Keratinocyte (primary cell): ENCODE results near the gene SLC26A5. TPM values are rescaled to one million over a fixed set of nuclear protein-coding genes. Genes with fewer than 3 reads are reported as not detected.

Experiments used
- DNase-seq: peaks from one replicate; pipeline ENCODE4 v3.0.0-alpha.2; 2011; ENCODE audit warnings: low read depth, missing footprints, low spot score
- FAIRE-seq: peaks from 2 replicates; lab custom pipeline; 2011; peaks lifted over from hg19 to GRCh38; lab: Jason Lieb, UNC
- H2AFZ ChIP-seq: 2 replicates; pipeline ENCODE4 v1.6.0; 2012; ENCODE audit warnings: low read length, control low read depth, inconsistent platforms; ENCODE audit not compliant: control insufficient read depth
- H3K27ac ChIP-seq: 2 replicates; pipeline ENCODE4 v1.5.1; 2011; ENCODE audit warnings: low read length; ENCODE audit not compliant: control insufficient read depth, insufficient read depth
- H3K27me3 ChIP-seq: 3 replicates; pipeline ENCODE4 v1.6.0; 2011; ENCODE audit warnings: low read length; ENCODE audit not compliant: control insufficient read depth, insufficient read depth; ENCODE audit errors: extremely low read depth
- H3K36me3 ChIP-seq, 2 experiments: 2 replicates in 1 of 2; 3 replicates in 1 of 2; pipeline ENCODE4 v1.5.1; 2011; ENCODE audit warnings: low read length in 2 of 2, mild to moderate bottlenecking in 1 of 2; ENCODE audit not compliant: control insufficient read depth in 2 of 2, insufficient read depth in 2 of 2; ENCODE audit errors: extremely low read depth in 1 of 2
- H3K4me1 ChIP-seq: 3 replicates; pipeline ENCODE4 v1.5.1; 2011; ENCODE audit warnings: low read length; ENCODE audit not compliant: control insufficient read depth, insufficient read depth; ENCODE audit errors: extremely low read depth
- H3K4me2 ChIP-seq: 3 replicates; pipeline ENCODE4 v1.6.0; 2011; ENCODE audit warnings: low read depth, low read length; ENCODE audit not compliant: control insufficient read depth, insufficient read depth; ENCODE audit errors: extremely low read depth
- H3K4me3 ChIP-seq, 3 experiments: fragments of 200-600 bp in 1 of 3; sonication (generic) in 1 of 3; 2 replicates in 2 of 3; 3 replicates in 1 of 3; pipeline ENCODE4 v1.5.1; 2011 to 2016; ENCODE audit warnings: low read length in 3 of 3, mild to moderate bottlenecking in 3 of 3, control low read depth in 2 of 3, inconsistent platforms in 1 of 3, low read depth in 1 of 3, mixed read lengths in 1 of 3, mixed run types in 1 of 3, moderate library complexity in 1 of 3; ENCODE audit not compliant: control insufficient read depth in 2 of 3, insufficient read depth in 2 of 3; ENCODE audit errors: extremely low read depth in 1 of 3
- H3K79me2 ChIP-seq: 2 replicates; pipeline ENCODE4 v1.6.0; 2012; ENCODE audit warnings: low read length; ENCODE audit not compliant: control insufficient read depth, insufficient read depth
- H3K9ac ChIP-seq: 3 replicates; pipeline ENCODE4 v1.6.0; 2011; ENCODE audit warnings: low read length; ENCODE audit not compliant: control insufficient read depth, insufficient read depth; ENCODE audit errors: extremely low read depth
- H3K9me1 ChIP-seq: 3 replicates; pipeline ENCODE4 v1.6.0; 2011; ENCODE audit warnings: low read length; ENCODE audit not compliant: control insufficient read depth, insufficient read depth; ENCODE audit errors: extremely low read depth
- H3K9me3 ChIP-seq: 2 replicates; pipeline ENCODE4 v1.5.1; 2012; ENCODE audit warnings: low read depth, low read length; ENCODE audit not compliant: control insufficient read depth
- H4K20me1 ChIP-seq: 3 replicates; pipeline ENCODE4 v1.6.0; 2011; ENCODE audit warnings: low read length; ENCODE audit not compliant: control insufficient read depth, insufficient read depth; ENCODE audit errors: extremely low read depth
- EZH2 ChIP-seq: IDR thresholded peaks from one replicate; pipeline ENCODE4 v1.6.1; 2012; ENCODE audit warnings: inconsistent platforms, mild to moderate bottlenecking, low read length, moderate library complexity
- dilution Hi-C: fragments of 300-500 bp; cut with MboI; formaldehyde crosslinking; loops from one replicate; pipeline ENCODE4 v1.7.0; 2020; ENCODE audit warnings: low sequenced_read_pairs; ENCODE audit not compliant: extremely low pct_ligation_motif_present
- polyA plus RNA-seq, 5 experiments: library from polyadenylated mRNA; depleted of rRNA in 3 of 5; stranded (reverse) in 3 of 5; stranded (forward) in 1 of 5; unstranded in 1 of 5; fragments of >200 nt; gene quantifications; 1 replicate in 1 of 5; 2 replicates in 3 of 5; 3 replicates in 1 of 5; pipeline versions ENCODE4 v1.2.1 to v1.2.3, GENCODE V29; 2011 to 2012; ENCODE audit warnings: missing spikeins in 2 of 5, low read depth in 1 of 5, low replicate concordance in 1 of 5
- TF ChIP-seq, protein P1 (sequence below), 3 experiments: IDR thresholded peaks in 1 of 3; conservative IDR thresholded peaks in 1 of 3; optimal IDR thresholded peaks in 1 of 3; 2 replicates in 2 of 3; 3 replicates in 1 of 3; pipeline versions ENCODE3 to v1.5.1; 2011; ENCODE audit warnings: low read length in 3 of 3, mild to moderate bottlenecking in 3 of 3, moderate library complexity in 2 of 3, control low read depth in 1 of 3, inconsistent platforms in 1 of 3; ENCODE audit not compliant: insufficient read depth in 2 of 3; ENCODE audit errors: extremely low read depth in 1 of 3

The SLC26A5 gene
- polyA plus RNA-seq, 1 donor (not counting 4 experiments of a cell fraction or from before 2014, with no cell fraction given): not detected

DNA sequence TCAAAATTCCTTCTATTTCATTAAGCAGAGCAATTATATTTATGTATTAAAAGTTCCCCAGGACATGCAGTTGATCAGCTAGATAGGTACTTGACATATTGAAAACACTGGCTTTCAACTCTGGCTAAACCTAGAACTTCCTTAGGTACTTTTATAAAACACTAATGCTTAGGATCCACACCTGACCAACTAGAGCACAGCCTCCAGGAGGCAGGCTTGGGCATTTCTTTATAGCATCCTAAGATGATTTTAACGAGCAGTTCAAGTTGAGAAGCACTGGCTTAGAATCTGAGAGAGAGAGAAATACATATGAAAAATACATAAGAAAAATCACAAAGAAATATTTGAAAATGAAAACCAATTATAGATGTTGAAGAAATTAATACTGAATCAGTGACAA lies 20.8 kb downstream of the SLC26A5 start:
- no peak for DNase-seq
- no peak overlapping the region for H3K4me2 ChIP-seq
- H3K27ac ChIP-seq: no peak overlapping the region
- no peaks in the 10 kb centered on the region for H3K9me1 ChIP-seq
- H3K9me3 ChIP-seq: no peaks in the 10 kb centered on the region
- no peak overlapping the region for H2AFZ ChIP-seq
- H3K79me2 ChIP-seq: no peaks in the 10 kb centered on the region
- FAIRE-seq: no peak
- TF ChIP-seq, protein P1, sequence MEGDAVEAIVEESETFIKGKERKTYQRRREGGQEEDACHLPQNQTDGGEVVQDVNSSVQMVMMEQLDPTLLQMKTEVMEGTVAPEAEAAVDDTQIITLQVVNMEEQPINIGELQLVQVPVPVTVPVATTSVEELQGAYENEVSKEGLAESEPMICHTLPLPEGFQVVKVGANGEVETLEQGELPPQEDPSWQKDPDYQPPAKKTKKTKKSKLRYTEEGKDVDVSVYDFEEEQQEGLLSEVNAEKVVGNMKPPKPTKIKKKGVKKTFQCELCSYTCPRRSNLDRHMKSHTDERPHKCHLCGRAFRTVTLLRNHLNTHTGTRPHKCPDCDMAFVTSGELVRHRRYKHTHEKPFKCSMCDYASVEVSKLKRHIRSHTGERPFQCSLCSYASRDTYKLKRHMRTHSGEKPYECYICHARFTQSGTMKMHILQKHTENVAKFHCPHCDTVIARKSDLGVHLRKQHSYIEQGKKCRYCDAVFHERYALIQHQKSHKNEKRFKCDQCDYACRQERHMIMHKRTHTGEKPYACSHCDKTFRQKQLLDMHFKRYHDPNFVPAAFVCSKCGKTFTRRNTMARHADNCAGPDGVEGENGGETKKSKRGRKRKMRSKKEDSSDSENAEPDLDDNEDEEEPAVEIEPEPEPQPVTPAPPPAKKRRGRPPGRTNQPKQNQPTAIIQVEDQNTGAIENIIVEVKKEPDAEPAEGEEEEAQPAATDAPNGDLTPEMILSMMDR (optimal IDR thresholded peaks at IDR 0.05 in 1 of 3, IDR thresholded peaks at IDR 0.05 in 1 of 3, conservative IDR thresholded peaks at IDR 0.05 in 1 of 3; ENCODE audit: extremely low read depth in 1 of 3, insufficient read depth in 2 of 3, low read length in 3 of 3): no peak
- TF ChIP-seq EZH2: no peak
- no peak overlapping the region for H3K9ac ChIP-seq
- no peaks in the 10 kb centered on the region for H4K20me1 ChIP-seq
- dilution Hi-C loops: no loop called here
- no peaks in the 10 kb centered on the region for H3K36me3 ChIP-seq
- no peaks in the 10 kb centered on the region for H3K4me1 ChIP-seq
- H3K4me3 ChIP-seq: no peak overlapping the region
- H3K27me3 ChIP-seq: no peaks in the 10 kb centered on the region

DNA sequence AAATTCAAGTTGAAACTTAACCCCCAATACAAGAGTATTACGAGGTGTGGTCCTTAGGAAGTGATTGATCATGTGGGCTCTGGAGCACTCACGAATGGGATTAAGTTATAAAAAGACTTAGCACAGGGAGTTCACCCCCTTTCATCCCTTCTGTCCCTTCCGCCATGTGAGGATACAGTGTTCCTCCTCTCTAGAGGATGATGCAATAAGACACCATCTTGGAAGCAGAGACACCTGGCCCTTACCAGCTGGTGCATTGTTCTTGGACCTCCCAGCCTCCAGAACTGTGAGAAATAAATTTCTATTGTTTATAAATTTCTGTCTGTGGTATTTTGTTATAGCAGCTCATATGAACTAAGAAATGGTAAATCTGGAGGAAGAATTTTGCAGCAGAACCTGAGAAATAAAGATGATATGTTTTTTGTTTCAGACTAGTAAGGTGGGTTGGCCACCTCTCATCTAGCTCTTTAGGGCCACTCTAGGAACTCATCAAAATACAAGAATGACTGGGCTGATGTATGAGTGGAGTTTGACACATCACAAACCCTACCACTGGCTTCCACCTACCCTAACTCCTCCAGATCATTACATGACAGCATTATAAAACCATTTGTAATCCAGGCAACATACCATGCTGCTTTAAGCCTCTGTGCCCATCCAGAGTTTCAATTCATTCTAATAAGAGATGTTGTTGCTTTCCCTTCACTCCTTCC lies 22.4 kb downstream of the SLC26A5 start:
- no peaks in the 10 kb centered on the region for H3K79me2 ChIP-seq
- H3K9me1 ChIP-seq: no peaks in the 10 kb centered on the region
- no peak overlapping the region for H2AFZ ChIP-seq
- H3K36me3 ChIP-seq: no peaks in the 10 kb centered on the region
- DNase-seq (no peak), FAIRE-seq (no peak)
- dilution Hi-C loops: no loop called here
- no peak overlapping the region for H3K4me3 ChIP-seq
- H3K9me3 ChIP-seq: no peaks in the 10 kb centered on the region
- H3K9ac ChIP-seq: no peak overlapping the region
- no peak for TF ChIP-seq EZH2
- TF ChIP-seq, protein P1 (optimal IDR thresholded peaks at IDR 0.05 in 1 of 3, IDR thresholded peaks at IDR 0.05 in 1 of 3, conservative IDR thresholded peaks at IDR 0.05 in 1 of 3; ENCODE audit: extremely low read depth in 1 of 3, insufficient read depth in 2 of 3, low read length in 3 of 3): no peak
- H3K27me3 ChIP-seq: no peaks in the 10 kb centered on the region
- no peak overlapping the region for H3K27ac ChIP-seq
- no peaks in the 10 kb centered on the region for H4K20me1 ChIP-seq
- no peaks in the 10 kb centered on the region for H3K4me1 ChIP-seq
- H3K4me2 ChIP-seq: no peak overlapping the region
